ENCODE measurements around the gene SHOC2.
A peak's percentile ranks its signal among the peaks of the same experiment; 100 is the strongest.

SHOC2 gene

GRCh38 chr10:110919349-110919931 is at the start of gene SHOC2:
SHOC2 (plus strand) TSS chr10:110919604; CDS start chr10:110964359, 44,755 bp downstream.
- DNase-seq, result peak in 1 of 2 experiments; percentile 76

- no peak for DNase-seq
These were observed 48.5 kb upstream of the SHOC2 start for GRCh38 chr10:110870823-110871297.

- peak; percentile 97 to 98 for DNase-seq
These were observed 47.9 kb upstream of the SHOC2 start, which contains the start of gene PDCD4 for GRCh38 chr10:110871298-110872084. PDCD4 (plus strand) TSS chr10:110871928; CDS start chr10:110876028, 4,100 bp downstream.

- DNase-seq, result peak; percentile 73 to 79
These were observed 47.0 kb upstream of the SHOC2 start for GRCh38 chr10:110872145-110872983.

- DNase-seq, result no peak
These were observed 46.1 kb upstream of the SHOC2 start for GRCh38 chr10:110872984-110873923.

GRCh38 chr10:110873951-110874350 is 45.5 kb upstream of the SHOC2 start:
- no peak for DNase-seq

GRCh38 chr10:110876000-110876399 is 43.4 kb upstream of the SHOC2 start:
- no peak for DNase-seq

- no peak for DNase-seq
These were observed 42.6 kb upstream of the SHOC2 start for GRCh38 chr10:110876788-110877187.

GRCh38 chr10:110880012-110880411 is 39.4 kb upstream of the SHOC2 start:
- no peak for DNase-seq

GRCh38 chr10:110881247-110881646 is 38.2 kb upstream of the SHOC2 start:
- DNase-seq, result no peak

GRCh38 chr10:110881905-110882304 is 37.5 kb upstream of the SHOC2 start:
- DNase-seq, result no peak

- no peak for DNase-seq
These were observed 35.5 kb upstream of the SHOC2 start for GRCh38 chr10:110883924-110884323.

- no peak for DNase-seq
These were observed 33.3 kb upstream of the SHOC2 start for GRCh38 chr10:110885932-110886674.

- no peak for DNase-seq
These were observed 31.8 kb upstream of the SHOC2 start for GRCh38 chr10:110887560-110887959.

GRCh38 chr10:110892602-110893288 is 26.7 kb upstream of the SHOC2 start:
- no peak for DNase-seq

- DNase-seq, result peak; percentile 48 to 49
These were observed 25.7 kb upstream of the SHOC2 start for GRCh38 chr10:110893559-110894179.

- no peak for DNase-seq
These were observed 22.2 kb upstream of the SHOC2 start for GRCh38 chr10:110897184-110897583.

- no peak for DNase-seq
These were observed 21.0 kb upstream of the SHOC2 start for GRCh38 chr10:110898391-110898790.

- DNase-seq, result no peak
These were observed 18.4 kb upstream of the SHOC2 start for GRCh38 chr10:110900983-110901382.
